ENCODE measurements around the gene EML1. TPM values are rescaled to one million over a fixed set of nuclear protein-coding genes. Genes with fewer than 3 reads are reported as not detected.

Gene EML1
- total RNA-seq, 4 donors from 2014 or later, result 12.5 to 19.1 (median 16.6) TPM

GRCh38 chr14:99803106-99803775, 10.0 kb downstream of the EML1 start:
- Histone ChIP-seq H3K4me1 (peaks cover 16 to 18% of the 10 kb centered on the region in 2 donors), H3K9me3 (no peaks in the 10 kb centered on the region), H3K27ac (no peak overlapping the region), H3K36me3 (no peaks in the 10 kb centered on the region), H3K4me3 (no peak overlapping the region), H3K27me3 (no peaks in the 10 kb centered on the region)
- in situ Hi-C loops (cut with MboI; ENCODE audit: low sequenced_read_pairs in 4 of 4), result no loop called here
- intact Hi-C loops (cut with DNase I; ENCODE audit: low total_unique reads), result no loop called here
- TF ChIP-seq, protein P1, sequence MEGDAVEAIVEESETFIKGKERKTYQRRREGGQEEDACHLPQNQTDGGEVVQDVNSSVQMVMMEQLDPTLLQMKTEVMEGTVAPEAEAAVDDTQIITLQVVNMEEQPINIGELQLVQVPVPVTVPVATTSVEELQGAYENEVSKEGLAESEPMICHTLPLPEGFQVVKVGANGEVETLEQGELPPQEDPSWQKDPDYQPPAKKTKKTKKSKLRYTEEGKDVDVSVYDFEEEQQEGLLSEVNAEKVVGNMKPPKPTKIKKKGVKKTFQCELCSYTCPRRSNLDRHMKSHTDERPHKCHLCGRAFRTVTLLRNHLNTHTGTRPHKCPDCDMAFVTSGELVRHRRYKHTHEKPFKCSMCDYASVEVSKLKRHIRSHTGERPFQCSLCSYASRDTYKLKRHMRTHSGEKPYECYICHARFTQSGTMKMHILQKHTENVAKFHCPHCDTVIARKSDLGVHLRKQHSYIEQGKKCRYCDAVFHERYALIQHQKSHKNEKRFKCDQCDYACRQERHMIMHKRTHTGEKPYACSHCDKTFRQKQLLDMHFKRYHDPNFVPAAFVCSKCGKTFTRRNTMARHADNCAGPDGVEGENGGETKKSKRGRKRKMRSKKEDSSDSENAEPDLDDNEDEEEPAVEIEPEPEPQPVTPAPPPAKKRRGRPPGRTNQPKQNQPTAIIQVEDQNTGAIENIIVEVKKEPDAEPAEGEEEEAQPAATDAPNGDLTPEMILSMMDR (IDR thresholded peaks at IDR 0.05 in 4 of 5, conservative IDR thresholded peaks at IDR 0.05 in 1 of 5), result no peak
- TF ChIP-seq POLR2A (IDR thresholded peaks at IDR 0.05), result no peak
- ATAC-seq, result no peak
- DNase-seq, result no peak

DNA sequence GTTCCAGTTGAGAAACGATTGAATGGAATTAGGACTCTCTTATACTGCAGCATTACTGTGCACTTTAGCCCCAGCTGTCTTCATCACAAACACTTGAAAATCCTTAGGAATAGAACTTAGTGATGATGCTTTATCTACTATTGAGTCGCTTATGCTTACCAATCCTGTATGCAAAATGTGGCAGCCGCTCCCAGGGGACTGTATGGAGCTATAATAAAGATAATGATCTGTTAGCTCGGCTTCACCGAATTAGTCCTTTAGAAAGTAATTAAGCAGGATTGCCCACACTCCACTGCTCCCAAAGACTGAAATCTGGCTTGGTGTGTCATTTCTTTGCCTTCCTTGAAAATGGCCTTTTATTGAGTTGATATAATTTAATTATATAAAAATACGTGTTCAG, 10.6 kb downstream of the EML1 start:
- no peak for ATAC-seq
- no peak overlapping the region for H3K4me3 ChIP-seq
- no peaks in the 10 kb centered on the region for H3K27me3 ChIP-seq
- no peaks in the 10 kb centered on the region for H3K9me3 ChIP-seq
- no peak for TF ChIP-seq POLR2A (IDR thresholded peaks at IDR 0.05)
- TF ChIP-seq, protein P1 (IDR thresholded peaks at IDR 0.05 in 4 of 5, conservative IDR thresholded peaks at IDR 0.05 in 1 of 5), result no peak
- H3K27ac ChIP-seq, result no peak overlapping the region
- in situ Hi-C loops (cut with MboI; ENCODE audit: low sequenced_read_pairs in 4 of 4) (no loop called here), intact Hi-C loops (cut with DNase I; ENCODE audit: low total_unique reads) (no loop called here)
- no peaks in the 10 kb centered on the region for H3K36me3 ChIP-seq
- DNase-seq, result no peak
- peaks cover 13 to 22% of the 10 kb centered on the region in 2 donors for H3K4me1 ChIP-seq

- TF ChIP-seq POLR2A (IDR thresholded peaks at IDR 0.05), result no peak
- TF ChIP-seq, protein P1 (IDR thresholded peaks at IDR 0.05 in 4 of 5, conservative IDR thresholded peaks at IDR 0.05 in 1 of 5), result no peak
- DNase-seq (no peak), ATAC-seq (no peak)
- H3K4me1 ChIP-seq, result peaks cover 24 to 40% of the 10 kb centered on the region in 2 donors
- no peaks in the 10 kb centered on the region for H3K36me3 ChIP-seq
- intact Hi-C loops (cut with DNase I; ENCODE audit: low total_unique reads) (no loop called here), in situ Hi-C loops (cut with MboI; ENCODE audit: low sequenced_read_pairs in 4 of 4) (no loop called here)
- no peak overlapping the region for H3K4me3 ChIP-seq
- H3K9me3 ChIP-seq, result no peaks in the 10 kb centered on the region
- no peaks in the 10 kb centered on the region for H3K27me3 ChIP-seq
- no peak overlapping the region for H3K27ac ChIP-seq
Measured at GRCh38 chr14:99805757-99806439, 12.7 kb downstream of the EML1 start.

DNA sequence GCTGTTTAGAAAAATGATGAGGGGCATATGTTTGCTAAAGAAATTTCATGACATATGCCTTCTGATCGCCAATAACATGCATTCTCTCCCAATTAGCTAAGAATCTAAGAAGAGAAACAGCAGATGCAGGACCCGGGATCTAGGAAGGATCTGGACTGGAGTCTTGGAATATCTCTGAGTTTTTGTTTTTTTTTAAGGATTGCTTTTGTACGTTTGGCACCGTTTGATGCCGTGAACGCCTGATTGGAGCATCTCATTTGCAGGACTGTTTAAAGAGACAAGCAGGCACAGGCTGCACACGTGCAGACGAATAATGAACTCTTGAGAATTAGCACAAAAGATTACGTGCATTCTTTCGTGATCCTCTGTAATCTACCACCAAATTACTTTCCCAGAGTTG, 13.6 kb downstream of the EML1 start:
- TF ChIP-seq, protein P1 (IDR thresholded peaks at IDR 0.05 in 4 of 5, conservative IDR thresholded peaks at IDR 0.05 in 1 of 5), result no peak
- no peak for TF ChIP-seq POLR2A (IDR thresholded peaks at IDR 0.05)
- H3K36me3 ChIP-seq, result no peaks in the 10 kb centered on the region
- in situ Hi-C loops (cut with MboI; ENCODE audit: low sequenced_read_pairs in 4 of 4) (no loop called here), intact Hi-C loops (cut with DNase I; ENCODE audit: low total_unique reads) (no loop called here)
- H3K4me1 ChIP-seq, result peaks cover 24 to 40% of the 10 kb centered on the region in 2 donors
- ATAC-seq (no peak), DNase-seq (no peak)
- H3K9me3 ChIP-seq, result no peaks in the 10 kb centered on the region
- H3K4me3 ChIP-seq, result no peak overlapping the region
- no peaks in the 10 kb centered on the region for H3K27me3 ChIP-seq
- H3K27ac ChIP-seq, result no peak overlapping the region

All from gastrocnemius medialis (tissue), 4 donors.